NCI-H146 (cell line): ENCODE results near the gene ACAP2.
A peak's percentile ranks its signal among the peaks of the same experiment; 100 is the strongest.
"Not testable (repeated sequence)": the region's sequence is repeated elsewhere in the genome, so short reads cannot be mapped to it uniquely, and the experiment has no call there.

Source experiments
- DNase-seq: peaks from one replicate; lab custom pipeline; 2025; lab: John Stamatoyannopoulos, UW

ACAP2 gene

DNA sequence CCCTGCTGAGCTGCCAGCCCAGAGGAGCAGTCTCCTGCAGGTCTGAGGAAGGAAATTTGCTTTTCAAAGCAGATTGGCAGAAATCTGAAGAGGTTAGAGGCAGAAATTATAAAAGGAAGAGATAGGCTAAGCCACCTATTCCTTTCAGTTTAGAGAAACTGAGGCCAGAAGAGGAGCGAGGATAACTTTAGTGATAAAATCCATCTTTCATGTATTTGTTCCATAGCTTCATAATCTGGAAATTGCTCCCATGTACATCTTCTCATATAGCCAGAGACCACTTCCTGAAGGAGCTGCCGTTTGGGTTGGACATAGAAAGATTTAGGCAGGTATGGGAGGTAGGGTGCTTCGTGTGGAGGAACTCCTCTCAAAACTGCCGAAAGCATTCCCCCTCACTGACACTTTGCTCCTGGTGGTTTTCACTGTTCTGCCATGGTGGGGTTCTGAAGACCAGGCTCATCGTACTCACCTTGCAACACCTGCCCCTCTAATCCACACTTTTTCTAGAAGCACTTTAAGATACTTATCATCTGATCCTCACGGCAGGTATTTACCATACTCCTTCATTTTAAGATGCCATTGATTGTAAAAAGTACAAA is 670 bp upstream of the ACAP2 start:
- DNase-seq, result peak; percentile 43

DNA sequence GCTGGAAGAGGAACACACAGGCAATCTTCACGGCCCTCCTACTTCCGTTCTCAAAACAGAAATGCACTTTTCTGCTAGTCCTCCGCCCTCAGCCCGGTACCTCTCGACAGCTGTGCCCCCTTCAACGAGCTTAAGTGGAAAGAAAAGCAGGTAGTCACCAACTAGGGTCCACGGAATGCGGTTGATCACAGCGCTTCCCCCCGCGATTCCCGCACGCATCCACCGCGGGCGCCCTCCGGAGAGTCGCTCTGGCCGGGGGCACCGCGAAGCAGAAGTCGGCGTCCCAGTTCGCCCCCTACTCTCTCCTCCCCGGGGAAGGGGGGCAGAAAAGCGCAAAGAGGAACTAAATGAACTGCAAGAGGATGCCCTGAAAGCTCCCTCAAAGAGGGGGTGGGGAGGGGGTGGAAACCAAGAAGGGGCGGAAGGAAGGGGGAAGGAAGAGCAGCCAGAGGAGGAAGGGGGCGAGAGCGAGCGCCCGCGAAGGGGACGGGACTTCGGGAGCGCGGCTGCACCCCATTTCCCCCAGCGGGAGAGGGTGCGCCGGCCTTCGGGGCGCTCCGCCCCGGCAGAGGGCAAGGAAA is 738 bp downstream of the ACAP2 start:
- peak; percentile 71 for DNase-seq

DNA sequence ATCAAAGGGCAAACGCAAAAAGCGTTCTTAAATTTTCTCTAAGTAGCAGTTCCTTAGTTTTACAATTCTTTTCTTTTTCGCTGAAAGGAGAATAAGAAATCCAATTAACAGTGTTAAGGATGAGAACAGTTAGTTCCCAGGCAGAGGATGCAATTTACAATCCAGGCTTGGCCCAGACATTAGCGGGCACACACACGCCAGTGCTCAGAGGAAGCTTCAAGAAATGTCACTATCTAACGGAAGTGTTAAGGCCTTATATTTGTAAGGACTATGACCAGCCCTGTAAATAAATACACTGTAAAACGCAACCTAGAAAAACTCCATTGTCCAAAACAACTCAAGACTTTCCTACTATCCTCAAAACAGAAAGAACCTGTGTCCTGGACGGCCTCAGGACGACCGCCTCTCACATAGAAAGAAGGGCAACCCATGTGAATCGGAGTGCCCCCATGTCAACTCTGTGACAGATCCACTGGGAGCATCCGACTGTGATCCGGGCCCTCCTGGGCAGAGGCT is 1.3 kb downstream of the ACAP2 start:
- no peak for DNase-seq

DNA sequence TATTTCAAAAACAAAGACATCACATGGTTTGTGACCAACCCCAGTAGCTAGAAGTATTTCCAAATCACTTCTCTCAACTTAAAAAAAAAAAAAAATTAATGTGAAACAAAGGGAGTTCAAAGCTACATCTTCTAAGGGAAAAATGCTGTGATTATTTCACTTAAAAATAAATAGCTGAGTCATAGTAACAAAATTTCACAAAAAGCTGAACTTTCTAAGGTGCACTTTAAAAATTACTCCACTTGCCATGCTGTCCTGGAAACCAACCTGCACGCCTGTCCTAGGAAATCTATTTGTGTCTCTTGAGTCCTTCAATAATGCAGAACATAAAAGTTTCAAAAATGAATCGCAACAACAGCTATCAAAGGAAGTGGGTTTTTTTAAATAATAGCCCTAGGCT is 1.8 kb downstream of the ACAP2 start:
- no peak for DNase-seq

DNA sequence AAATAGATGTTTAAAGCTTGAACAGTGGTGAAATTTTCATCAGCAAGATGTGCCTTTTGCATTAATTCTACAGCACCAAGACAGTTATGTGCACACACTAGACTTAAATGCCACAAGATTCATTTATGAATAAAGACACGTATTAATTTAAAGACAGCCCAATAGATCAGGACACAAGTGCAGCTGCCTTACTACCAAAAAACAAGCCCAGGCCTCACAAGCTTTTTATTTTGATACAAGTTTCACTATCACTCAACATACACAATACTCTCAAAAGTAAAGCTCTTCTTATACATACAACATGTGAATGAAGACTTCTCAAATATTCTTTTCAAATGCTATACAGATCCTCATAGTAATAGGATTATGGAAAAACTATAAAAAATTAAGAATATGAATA is 2.4 kb downstream of the ACAP2 start:
- no peak for DNase-seq

DNA sequence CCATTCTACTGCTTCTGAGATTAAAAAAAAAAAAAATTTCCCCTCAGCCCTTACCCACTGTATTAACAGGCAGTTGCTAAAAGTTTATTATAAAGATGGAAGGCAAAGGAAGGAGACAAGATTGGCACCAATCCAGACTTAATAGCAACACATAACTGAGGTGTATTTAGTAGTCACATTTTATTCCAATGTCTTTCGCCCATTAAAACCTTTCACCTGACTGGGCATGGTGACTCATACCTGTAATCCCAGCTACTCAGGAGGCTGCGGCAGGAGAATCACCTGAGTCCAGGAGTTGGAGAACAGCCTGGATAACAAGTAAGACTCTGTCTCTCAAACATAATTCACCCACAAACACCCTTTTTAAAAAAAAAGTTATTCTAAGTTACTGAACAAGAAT is 4.4 kb downstream of the ACAP2 start:
- DNase-seq, result peak; percentile 15

DNA sequence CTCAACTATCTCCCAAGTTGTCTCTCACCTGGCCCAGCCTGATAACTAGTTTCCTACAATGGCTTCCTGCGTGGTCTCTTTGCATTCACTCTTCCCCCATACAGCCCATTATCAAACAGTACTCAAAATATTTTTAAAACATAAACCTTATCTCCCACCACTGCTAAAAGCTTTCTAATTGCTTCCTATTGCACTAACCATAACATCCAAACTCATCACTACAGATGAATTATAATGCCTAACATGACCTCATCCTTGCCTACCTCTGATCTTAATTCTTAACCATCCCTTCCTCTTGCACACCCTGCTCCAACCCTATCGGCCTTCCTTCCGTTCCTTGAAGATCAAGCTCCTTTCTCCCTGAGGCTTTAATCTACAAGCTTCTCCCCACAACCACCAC is 17.0 kb downstream of the ACAP2 start:
- no peak for DNase-seq

DNA sequence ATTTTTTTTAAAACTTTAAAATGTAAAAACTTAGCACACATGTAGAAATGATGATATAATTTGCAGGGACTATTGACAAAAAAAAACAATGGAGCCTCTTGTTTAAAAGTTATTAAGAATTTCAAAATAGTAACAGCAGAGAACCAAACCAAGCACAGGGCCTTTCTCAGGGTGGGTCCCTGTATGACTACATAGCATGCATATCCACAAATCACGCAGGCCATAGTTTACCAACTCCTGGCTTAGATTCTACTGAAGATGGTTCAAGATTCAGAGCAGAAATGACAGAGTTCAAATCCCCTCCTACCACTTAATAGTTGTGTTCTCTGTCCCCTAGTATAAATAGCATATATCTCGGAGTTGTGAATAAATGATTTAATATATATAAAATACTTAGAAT is 19.0 kb downstream of the ACAP2 start:
- DNase-seq, result no peak

DNA sequence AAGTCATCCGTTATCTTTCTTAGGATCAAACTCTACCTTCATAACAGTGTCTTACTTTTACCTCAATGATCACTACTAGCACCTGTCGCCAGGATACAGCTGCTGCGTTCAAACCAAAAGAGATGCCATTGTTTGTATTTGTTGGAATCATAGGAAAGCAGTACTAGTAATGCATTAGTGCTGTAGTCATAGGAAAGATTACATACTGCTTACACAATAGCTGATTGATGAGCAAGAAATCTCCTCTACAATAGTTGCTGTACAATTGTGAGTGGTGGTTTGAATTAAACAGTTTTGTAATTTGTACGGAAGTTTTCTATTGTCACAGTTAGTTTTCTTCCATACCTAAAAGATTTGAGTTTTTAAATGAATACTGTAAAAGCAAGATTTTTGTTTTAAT is 21.4 kb downstream of the ACAP2 start:
- no peak for DNase-seq

DNA sequence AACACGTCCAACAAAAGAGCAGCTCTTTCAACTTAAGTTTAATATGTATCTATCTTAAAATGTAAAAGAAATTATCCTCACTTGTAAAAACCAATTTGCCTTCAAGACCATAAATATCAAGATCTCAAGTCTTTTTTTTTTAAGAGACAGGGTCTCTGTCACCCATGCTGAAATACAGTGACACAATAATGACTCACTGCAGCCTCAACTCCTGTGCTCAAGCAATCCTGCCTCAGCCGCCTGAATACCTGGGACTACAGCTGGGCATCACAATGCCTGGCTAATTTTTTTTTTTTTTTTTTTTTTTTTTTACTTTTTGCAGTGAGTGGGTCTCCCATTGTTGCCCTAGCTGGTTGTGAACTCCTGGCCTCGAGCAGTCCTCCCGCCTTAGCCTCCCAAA is 26.0 kb downstream of the ACAP2 start:
- DNase-seq, result no peak

DNA sequence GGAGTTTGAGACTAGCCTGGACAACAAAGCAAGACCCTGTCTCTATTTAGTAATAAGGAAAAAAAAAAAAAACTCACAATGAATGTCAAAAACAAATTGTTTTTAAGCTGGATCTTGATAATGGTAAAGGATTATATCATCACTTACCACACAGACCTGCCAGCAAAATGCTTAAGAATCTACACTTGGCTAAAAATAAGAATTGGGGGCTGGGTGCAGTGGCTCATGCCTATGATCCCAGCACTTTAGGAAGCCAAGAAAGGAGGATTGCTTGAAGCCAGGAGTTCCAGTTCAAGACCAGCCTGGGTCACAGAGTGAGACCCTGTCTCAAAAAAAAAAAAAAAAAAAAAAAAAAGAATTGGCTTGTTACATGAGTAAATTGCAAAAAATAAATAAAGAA is 31.0 kb downstream of the ACAP2 start:
- DNase-seq, result no peak

DNA sequence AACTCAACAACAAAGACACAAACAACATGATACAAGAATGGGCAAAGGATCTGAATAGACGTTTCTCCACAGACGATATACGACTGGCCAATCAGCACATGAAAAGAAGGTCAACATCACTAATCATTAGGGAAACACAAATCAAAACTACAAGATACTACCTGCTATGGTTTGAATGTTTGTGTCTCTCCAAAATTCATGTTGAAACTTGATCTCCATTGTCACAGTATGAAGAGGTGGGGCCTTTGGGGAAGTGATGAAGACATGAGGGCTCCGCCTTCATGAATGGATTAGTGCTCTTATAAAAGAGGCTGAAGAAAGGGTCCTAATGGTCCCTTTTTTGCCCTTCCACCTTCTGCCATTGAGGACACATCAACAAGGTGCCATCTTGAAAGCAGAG is 32.3 kb downstream of the ACAP2 start:
- no peak for DNase-seq

DNA sequence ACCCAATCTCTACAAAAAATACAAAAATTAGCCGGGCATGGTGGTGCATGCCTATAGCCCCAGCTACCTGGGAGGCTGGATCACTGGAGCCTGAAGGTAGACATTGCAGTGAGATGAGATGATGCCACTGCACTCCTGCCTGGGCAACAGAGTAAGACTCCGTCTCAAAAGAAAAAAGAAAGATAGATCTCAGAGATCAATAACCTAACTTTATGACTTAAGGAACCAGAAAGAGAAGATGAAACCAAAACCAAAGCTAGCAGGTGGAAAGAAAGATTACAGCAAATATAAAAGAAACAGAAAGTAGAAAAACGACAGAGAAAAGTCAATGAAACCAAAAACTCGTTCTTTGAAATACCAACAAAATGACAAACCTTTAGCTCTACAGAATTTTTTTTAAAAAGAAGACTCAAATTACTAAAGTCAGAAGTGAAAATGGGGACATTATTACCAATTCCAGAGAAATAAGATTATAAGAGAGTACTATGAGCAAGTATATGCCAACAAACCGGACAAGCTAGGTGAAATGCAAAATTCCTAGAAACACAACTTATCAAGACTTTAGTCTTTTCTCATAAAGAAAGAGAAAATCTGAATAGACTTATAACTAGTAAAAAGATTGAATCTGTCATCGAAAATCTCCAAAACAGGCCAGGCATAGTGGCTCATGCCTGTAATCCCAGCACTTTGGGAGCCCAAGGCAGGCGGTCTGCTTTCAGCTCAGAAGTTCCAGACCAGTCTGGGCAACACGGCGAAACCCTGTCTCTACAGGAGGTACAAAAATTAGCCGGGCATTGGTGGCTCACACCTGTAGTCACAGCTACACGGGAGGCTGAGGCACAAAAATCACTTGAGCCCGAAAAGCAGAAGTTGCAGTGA is 35.0 kb downstream of the ACAP2 start:
- no peak for DNase-seq

DNA sequence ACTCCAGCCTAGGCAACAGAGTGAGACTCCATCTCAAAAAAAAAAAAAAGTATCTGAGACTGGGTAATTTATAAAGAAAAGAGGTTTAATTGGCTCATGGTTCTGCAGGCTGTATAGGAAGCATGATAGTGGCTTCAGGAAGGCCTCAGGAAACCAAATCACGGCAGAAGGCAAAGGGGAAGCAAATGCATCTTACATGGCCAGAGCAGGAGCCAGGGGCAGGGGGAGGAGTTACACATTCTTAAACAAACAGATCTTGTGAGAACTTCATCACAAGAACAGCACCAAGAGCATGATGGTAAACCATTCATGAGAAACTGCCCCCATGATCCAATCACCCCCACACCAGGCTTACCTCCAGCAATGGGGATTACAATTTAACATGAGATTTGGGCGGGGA is 37.2 kb downstream of the ACAP2 start:
- no peak for DNase-seq

DNA sequence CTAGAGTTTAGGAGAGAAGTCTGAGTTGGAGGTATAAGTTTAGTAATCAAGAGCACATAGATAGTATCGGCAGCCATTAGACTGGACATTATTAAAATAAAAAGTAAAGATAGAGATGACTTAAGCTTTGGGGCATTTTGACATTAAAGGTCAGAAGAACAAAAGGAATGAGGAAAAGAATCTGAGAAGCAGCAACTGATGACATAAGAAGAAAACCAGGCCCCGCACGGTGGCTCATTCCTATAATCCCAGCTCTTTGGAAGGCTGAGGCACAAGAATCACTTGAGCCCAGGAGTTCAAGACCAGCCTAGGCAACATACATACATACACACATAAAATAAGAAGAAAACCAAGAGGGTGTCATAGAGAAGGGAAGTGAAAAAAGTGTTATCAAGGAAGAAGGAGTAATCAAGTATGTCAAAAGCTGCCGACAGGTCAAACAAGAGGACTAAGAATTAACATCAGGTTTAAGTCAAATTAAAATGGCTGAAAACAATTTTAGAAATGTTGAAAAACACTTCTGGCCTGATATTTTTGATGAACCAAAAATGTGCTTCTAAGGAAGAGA is 38.9 kb downstream of the ACAP2 start:
- DNase-seq, result no peak

DNA sequence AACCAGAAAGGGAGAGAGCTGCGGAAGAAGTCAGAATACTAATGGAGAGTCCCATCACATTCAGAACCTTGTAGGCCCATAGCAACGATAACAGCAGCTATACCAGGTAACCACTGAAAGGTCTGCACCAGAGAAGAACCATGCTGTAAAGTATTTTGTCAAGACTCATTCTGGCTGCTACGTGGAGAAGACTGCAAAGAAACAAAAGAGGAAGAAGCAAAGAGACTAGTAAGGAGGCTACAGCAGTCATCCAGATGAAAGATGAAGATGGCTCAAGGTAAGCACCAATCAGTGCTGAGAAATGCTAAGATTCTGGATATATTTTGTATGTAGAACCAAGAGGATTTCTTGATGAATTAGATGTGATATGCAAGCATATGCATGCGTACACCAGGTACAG is 39.6 kb downstream of the ACAP2 start:
- no peak for DNase-seq

DNA sequence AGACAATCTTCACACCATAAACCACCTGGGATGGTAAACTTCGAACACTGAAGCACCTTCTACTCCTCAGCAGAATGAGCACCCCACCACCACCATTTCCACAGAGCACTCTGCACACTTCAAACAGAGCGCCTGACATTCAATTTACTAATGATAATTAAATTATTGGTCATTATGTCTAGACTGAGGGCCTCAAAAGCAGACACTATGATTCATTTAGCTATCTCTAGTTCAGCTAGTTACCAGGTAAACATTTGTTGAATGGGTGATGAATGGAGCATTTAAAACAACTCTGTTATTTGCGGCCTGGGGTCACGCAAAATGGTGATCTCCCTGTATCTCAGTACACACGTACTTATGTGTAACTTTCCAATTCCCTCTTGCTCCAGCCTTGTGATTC is 40.9 kb downstream of the ACAP2 start:
- DNase-seq, result peak; percentile 93

DNA sequence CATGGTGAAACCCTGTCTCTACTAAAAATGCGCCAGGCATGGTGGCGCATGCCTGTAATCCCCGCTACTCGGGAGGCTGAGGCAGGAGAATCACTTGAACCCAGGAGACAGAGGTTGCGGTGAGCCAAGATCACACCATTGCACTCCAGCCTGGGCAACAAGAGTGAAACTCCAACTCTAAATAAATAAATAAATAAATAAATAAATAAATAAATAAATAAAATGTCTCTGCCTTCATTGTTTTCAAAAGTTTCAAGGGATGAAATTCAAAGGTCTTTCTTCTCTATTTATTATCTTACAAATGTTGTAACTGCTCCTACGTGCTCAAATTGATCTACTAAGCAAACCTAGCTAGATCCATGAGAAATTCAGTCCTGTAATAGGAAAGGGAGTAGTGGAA is 44.4 kb downstream of the ACAP2 start:
- not testable (repeated sequence) for DNase-seq

DNA sequence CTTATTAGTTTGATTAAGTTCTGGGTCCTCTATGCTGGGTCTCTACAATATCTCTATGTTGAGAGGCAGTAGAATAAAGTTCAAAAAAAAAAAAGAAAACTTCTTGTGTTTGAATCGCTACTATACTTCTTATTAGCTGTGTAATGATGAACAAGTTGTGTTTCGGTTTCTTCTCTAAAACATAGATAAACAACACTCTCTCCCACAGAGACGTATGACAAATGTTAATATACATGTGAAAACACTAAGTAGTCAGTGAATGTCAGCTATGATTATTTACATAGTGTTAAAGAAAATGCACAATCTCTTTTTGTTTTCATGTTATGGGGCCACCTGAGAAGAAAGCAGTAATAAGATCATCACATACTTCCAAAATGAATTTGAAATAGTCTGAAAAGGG is 45.3 kb downstream of the ACAP2 start:
- no peak for DNase-seq

DNA sequence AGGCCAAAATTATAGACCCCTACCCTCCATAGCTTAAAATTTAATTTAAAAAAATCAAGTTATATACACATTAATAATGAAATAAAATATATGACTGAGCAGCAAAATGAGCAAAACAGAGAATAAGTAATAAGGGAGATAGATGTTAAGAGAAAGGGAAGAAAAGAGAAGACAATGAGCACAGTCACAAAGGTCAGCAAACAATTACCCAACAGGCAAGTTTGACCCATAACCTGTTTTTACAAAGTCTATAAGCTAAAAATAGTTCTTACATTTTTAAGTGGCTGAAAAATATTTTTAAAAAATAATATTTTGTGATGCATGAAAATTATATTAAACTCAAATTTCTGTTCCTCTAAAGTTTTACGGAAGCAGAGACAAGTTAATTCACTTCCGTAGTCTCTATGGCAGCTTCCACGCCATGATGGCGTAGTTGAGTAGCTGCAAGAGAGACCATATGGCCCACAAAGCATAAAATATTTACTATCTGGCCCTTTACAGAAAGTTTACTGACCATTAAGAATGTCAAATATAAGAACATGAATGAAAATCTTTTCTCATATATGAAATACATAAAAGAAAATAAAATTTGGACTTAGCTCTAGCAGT is 47.5 kb downstream of the ACAP2 start:
- no peak for DNase-seq

DNA sequence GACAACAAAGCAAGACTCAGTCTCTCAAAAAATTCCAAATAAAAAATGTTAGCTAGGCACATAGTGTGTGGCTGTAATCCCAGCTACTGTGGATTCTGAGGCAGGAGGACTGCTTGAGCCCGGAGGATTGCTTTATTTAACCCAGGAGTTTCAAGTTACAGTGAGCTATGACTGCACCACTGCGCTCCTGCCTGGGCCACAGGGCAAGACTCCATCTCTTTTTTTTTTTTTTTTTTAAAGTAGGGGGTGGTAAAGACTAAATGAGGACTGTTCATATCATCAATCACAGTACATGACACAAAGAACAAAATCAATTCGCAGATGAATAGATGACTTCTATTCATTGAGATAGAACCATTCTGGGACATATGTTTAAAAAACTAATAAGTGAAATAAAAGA is 48.1 kb downstream of the ACAP2 start:
- no peak for DNase-seq

DNA sequence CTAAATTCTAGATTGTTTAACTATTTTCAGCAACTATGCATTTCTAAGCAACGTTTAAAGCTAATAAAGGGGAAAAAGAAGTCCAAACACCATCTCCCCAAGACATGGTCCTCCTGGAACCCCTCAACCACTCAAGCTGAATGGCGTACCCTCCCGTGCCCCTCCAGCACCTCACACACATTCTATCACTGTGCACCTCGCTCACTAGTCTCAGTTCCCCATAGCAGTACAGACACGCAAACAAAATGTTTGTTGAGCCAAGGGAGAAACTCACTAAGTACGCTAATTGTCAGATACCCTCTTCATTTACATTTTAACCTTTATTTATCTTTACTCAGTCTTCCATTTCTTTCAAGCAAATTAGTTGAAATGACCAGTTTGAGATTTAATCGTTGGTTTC is 48.8 kb downstream of the ACAP2 start:
- DNase-seq, result no peak

DNA sequence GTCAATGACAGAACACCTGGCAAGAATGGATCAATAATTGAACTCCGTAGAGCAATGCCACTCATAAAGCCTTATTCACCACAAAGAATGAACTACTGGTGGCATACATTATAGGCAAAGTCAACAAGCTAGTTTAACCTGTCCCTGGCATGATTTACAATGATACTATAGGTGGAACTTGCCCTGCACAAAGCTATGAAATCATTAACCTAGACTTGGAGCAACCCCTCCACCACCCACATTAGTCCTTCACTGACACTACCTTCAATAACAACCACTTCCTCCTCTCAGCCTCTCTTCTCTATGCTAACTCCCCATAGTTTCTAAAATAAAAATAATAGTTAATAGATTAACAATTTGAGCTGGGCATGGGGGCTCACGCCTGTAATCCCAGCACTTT is 54.4 kb downstream of the ACAP2 start:
- peak; percentile 30 for DNase-seq
